ENCODE measurements around the gene SMC2.

DNA sequence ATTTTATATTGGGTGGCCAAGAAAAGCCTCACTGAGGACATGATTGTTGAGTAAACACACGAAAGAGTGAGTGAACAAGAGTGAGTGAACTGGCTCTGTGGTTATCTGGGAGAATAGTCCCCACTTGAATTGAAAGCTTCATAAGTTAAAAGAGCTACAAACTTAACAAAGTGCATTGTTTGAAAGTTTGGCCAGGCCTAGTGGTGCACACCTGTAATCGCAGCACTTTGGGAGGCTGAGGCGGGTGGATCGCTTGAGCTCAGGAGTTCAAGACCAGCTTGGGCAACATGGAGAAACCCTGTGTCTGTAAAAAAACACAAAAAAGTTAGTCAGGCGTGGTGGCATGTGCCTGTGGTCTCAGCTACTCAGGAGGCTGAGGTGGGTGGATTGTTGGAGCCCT is 26.9 kb downstream of the SMC2 start:
- TF ChIP-seq, protein P1, sequence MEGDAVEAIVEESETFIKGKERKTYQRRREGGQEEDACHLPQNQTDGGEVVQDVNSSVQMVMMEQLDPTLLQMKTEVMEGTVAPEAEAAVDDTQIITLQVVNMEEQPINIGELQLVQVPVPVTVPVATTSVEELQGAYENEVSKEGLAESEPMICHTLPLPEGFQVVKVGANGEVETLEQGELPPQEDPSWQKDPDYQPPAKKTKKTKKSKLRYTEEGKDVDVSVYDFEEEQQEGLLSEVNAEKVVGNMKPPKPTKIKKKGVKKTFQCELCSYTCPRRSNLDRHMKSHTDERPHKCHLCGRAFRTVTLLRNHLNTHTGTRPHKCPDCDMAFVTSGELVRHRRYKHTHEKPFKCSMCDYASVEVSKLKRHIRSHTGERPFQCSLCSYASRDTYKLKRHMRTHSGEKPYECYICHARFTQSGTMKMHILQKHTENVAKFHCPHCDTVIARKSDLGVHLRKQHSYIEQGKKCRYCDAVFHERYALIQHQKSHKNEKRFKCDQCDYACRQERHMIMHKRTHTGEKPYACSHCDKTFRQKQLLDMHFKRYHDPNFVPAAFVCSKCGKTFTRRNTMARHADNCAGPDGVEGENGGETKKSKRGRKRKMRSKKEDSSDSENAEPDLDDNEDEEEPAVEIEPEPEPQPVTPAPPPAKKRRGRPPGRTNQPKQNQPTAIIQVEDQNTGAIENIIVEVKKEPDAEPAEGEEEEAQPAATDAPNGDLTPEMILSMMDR (conservative IDR thresholded peaks at IDR 0.05 in 1 of 2, IDR thresholded peaks at IDR 0.05 in 1 of 2; ENCODE audit: extremely low read depth in 1 of 2, insufficient read depth in 1 of 2, low read depth in 1 of 2, low read length in 2 of 2): no peak
- TF ChIP-seq EZH2 (IDR thresholded peaks at IDR 0.05; ENCODE audit: borderline replicate concordance, low read length): no peak
